Vagina (tissue), 2 donors: ENCODE results near the gene MTPN. TPM values are rescaled to one million over a fixed set of nuclear protein-coding genes. Genes with fewer than 3 reads are reported as not detected.

ENCODE experiments used
- DNase-seq, 2 donors: peaks; one replicate each; pipeline ENCODE4 v3.0.0-alpha.2; 2017; ENCODE audit errors: extremely low spot score in 2 of 2
- H3K27ac ChIP-seq: fragments of 200-600 bp; sonication (generic); one replicate; pipeline ENCODE4 v1.5.1; 2019
- H3K27me3 ChIP-seq: fragments of 200-600 bp; sonication (generic); one replicate; pipeline ENCODE4 v1.5.1; 2019
- H3K36me3 ChIP-seq, 2 donors: fragments of 200-600 bp; sonication (generic); one replicate each; pipeline ENCODE4 v1.5.1; 2017 to 2019
- H3K4me1 ChIP-seq: fragments of 200-600 bp; sonication (generic); one replicate; pipeline ENCODE4 v1.5.1; 2019
- H3K4me3 ChIP-seq, 2 donors: fragments of 200-600 bp; sonication (generic); 1 replicate in 1 of 2; 2 replicates in 1 of 2; pipeline ENCODE4 v1.5.1; 2016 to 2019
- H3K9me3 ChIP-seq: fragments of 200-600 bp; sonication (generic); one replicate; pipeline ENCODE4 v1.5.1; 2019
- CTCF ChIP-seq, 3 experiments: fragments of 450-650 bp in 2 of 3; fragments of 200-600 bp in 1 of 3; sonication (generic) in 1 of 3; IDR thresholded peaks; one replicate each; pipeline ENCODE4 v1.5.1; 2017 to 2019; ENCODE audit warnings: antibody characterized with exemption in 3 of 3, mild to moderate bottlenecking in 2 of 3, moderate library complexity in 2 of 3
- POLR2A ChIP-seq, 2 donors: fragments of 450-650 bp; IDR thresholded peaks; one replicate each; pipeline ENCODE4 v1.6.1; 2017; ENCODE audit warnings: antibody characterized with exemption in 2 of 2, mild to moderate bottlenecking in 2 of 2, moderate library complexity in 2 of 2
- POLR2AphosphoS5 ChIP-seq, 2 donors: sonication (generic); formaldehyde crosslinking; IDR thresholded peaks; one replicate each; pipeline ENCODE4 v1.9.0; 2017; ENCODE audit warnings: antibody characterized with exemption in 2 of 2, mild to moderate bottlenecking in 2 of 2, low read depth in 1 of 2; ENCODE audit not compliant: insufficient read depth in 1 of 2
- intact Hi-C: fragments of 100-400 bp; cut with DNase I; formaldehyde crosslinking; loops from one replicate; pipeline ENCODE4 v1.15.1; 2023
- total RNA-seq: library from RNA; depleted of rRNA; stranded (reverse); fragments of >200 nt; gene quantifications from one replicate; pipeline ENCODE4 v1.2.3, GENCODE V29; 2016

Gene MTPN
- total RNA-seq, 1 donor from 2014 or later: 55.7 TPM

DNA sequence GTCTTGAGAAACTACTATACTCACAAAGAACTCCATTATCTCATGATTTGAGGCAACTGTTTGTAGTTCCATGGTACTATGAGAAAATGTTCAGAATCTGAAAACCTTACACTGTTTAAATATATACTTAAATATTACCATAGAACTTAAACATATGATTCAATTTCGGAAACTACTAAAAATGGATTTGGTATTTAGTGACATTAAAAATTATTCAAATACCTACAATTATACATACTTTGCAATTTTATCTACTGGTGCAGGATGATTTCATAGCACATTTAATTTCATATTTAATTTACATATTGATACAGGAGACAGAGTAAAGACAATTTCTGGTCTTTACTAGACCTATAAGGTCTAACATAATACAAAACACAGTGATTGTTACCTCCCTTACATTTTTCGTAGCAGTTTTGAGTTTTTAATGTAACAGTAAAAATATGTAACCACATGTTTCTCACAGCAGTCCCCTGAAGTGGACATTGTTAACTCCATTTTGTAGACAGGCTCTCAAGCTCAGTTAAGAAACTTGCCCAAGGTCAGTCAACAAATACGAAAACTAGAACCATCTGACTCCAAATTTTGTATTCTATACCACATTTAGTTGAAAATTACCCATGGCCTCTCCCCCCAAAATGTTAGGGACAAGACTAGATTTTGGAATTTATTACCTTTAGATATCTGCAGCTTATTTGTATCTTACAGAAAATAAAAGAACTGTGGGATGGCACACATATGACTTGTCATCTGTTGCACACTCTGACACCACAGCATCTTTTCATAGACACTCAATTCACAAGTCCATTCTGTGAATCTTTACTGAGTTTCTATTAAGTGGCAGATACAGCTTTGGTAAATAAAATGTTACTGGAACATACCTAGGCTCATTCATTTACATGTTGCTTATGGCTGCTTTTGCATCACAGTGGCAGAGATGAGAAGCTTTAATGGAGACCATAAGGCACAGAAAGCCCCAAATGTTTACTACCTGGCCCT is 36.8 kb downstream of the MTPN start:
- Histone ChIP-seq H3K9me3 (no peaks in the 10 kb centered on the region), H3K4me3 (no peak overlapping the region), H3K27ac (no peak overlapping the region), H3K27me3 (no peaks in the 10 kb centered on the region), H3K36me3 (no peaks in the 10 kb centered on the region), H3K4me1 (peaks cover 37% of the 10 kb centered on the region)
- intact Hi-C loops: no loop called here
- no peak for TF ChIP-seq POLR2A (IDR thresholded peaks at IDR 0.05)
- DNase-seq: no peak

GRCh38 chr7:135939261-135939812 is 37.8 kb downstream of the MTPN start:
- no peak for DNase-seq
- H3K9me3 ChIP-seq: no peaks in the 10 kb centered on the region
- no peaks in the 10 kb centered on the region for H3K36me3 ChIP-seq
- peaks cover 37% of the 10 kb centered on the region for H3K4me1 ChIP-seq
- H3K27ac ChIP-seq: no peak overlapping the region
- intact Hi-C loops: no loop called here
- H3K27me3 ChIP-seq: no peaks in the 10 kb centered on the region
- H3K4me3 ChIP-seq: no peak overlapping the region
- TF ChIP-seq POLR2A (IDR thresholded peaks at IDR 0.05): no peak
- no peak for TF ChIP-seq POLR2AphosphoS5 (IDR thresholded peaks at IDR 0.05; ENCODE audit: insufficient read depth in 1 of 2, low read depth in 1 of 2)
- no peak for TF ChIP-seq CTCF (IDR thresholded peaks at IDR 0.05)

- no peak for DNase-seq
- TF ChIP-seq CTCF (IDR thresholded peaks at IDR 0.05) (no peak), POLR2AphosphoS5 (IDR thresholded peaks at IDR 0.05; ENCODE audit: insufficient read depth in 1 of 2, low read depth in 1 of 2) (no peak), POLR2A (IDR thresholded peaks at IDR 0.05) (no peak)
- Histone ChIP-seq H3K36me3 (no peaks in the 10 kb centered on the region), H3K27me3 (no peaks in the 10 kb centered on the region), H3K27ac (no peak overlapping the region), H3K4me3 (no peak overlapping the region), H3K9me3 (no peaks in the 10 kb centered on the region), H3K4me1 (peaks cover 37% of the 10 kb centered on the region)
- intact Hi-C loops: no loop called here
These were observed 38.6 kb downstream of the MTPN start for GRCh38 chr7:135938563-135938962.

DNA sequence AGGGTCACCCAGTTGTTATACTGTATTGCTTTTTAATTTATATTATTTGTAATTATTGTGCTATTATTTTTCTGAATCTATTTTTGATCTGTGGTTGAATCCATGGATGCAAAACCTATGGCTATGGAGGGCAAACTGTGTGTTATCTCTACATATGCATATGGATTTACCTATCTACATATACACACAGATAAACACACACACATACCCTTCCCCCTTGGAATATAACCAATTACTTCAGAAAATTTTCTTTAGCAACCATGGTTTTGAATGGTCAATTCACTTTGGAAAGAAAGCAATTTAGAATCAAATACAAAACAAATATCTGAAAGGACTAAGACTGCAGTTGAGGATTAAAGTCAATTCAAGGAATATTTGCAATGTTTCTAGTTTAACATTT is 39.1 kb downstream of the MTPN start:
- Histone ChIP-seq H3K27me3 (no peaks in the 10 kb centered on the region), H3K4me3 (no peak overlapping the region), H3K36me3 (no peaks in the 10 kb centered on the region), H3K27ac (no peak overlapping the region), H3K4me1 (peaks cover 36% of the 10 kb centered on the region), H3K9me3 (no peaks in the 10 kb centered on the region)
- intact Hi-C loops: no loop called here
- TF ChIP-seq CTCF (IDR thresholded peaks at IDR 0.05) (no peak), POLR2A (IDR thresholded peaks at IDR 0.05) (no peak), POLR2AphosphoS5 (IDR thresholded peaks at IDR 0.05; ENCODE audit: insufficient read depth in 1 of 2, low read depth in 1 of 2) (no peak)
- DNase-seq: no peak

- H3K27me3 ChIP-seq: no peaks in the 10 kb centered on the region
- no peak overlapping the region for H3K27ac ChIP-seq
- no peak overlapping the region for H3K4me3 ChIP-seq
- no peak for DNase-seq
- no peak for TF ChIP-seq CTCF (IDR thresholded peaks at IDR 0.05)
- TF ChIP-seq POLR2AphosphoS5 (IDR thresholded peaks at IDR 0.05; ENCODE audit: insufficient read depth in 1 of 2, low read depth in 1 of 2): no peak
- no peak for TF ChIP-seq POLR2A (IDR thresholded peaks at IDR 0.05)
- no peaks in the 10 kb centered on the region for H3K36me3 ChIP-seq
- intact Hi-C loops: no loop called here
- no peaks in the 10 kb centered on the region for H3K9me3 ChIP-seq
- peaks cover 29% of the 10 kb centered on the region for H3K4me1 ChIP-seq
These were observed 40.5 kb downstream of the MTPN start for GRCh38 chr7:135936497-135937217.
